GM18520 (cell line): ENCODE results near the gene RTN3.
"Not testable (repeated sequence)": the region's sequence is repeated elsewhere in the genome, so short reads cannot be mapped to it uniquely, and the experiment has no call there.

Experiments
- ATAC-seq: cut with Tn5 transposase; IDR thresholded peaks from one replicate; pipeline ENCODE4 v1.9.1; 2021; ENCODE audit not compliant: unreplicated experiment

The RTN3 gene

GRCh38 chr11:63680834-63681320 is 423 bp upstream of the RTN3 start:
- ATAC-seq: no peak

- ATAC-seq: no peak
Measured at GRCh38 chr11:63682066-63683021, 1.0 kb downstream of the RTN3 start.

- no peak for ATAC-seq
Measured at GRCh38 chr11:63683133-63683991, 2.1 kb downstream of the RTN3 start.

- not testable (repeated sequence) for ATAC-seq
Measured at GRCh38 chr11:63685158-63685721, 3.9 kb downstream of the RTN3 start.

GRCh38 chr11:63686926-63687325 is 5.6 kb downstream of the RTN3 start:
- no peak for ATAC-seq

GRCh38 chr11:63687845-63688244 is 6.5 kb downstream of the RTN3 start:
- no peak for ATAC-seq

- no peak for ATAC-seq
Measured at GRCh38 chr11:63694596-63694995, 13.3 kb downstream of the RTN3 start.

GRCh38 chr11:63698976-63699733 is 17.9 kb downstream of the RTN3 start:
- no peak for ATAC-seq

- no peak for ATAC-seq
Measured at GRCh38 chr11:63699896-63700295, 18.6 kb downstream of the RTN3 start.

- no peak for ATAC-seq
Measured at GRCh38 chr11:63705526-63705925, 24.2 kb downstream of the RTN3 start.

GRCh38 chr11:63708764-63709163 is 27.5 kb downstream of the RTN3 start:
- no peak for ATAC-seq

GRCh38 chr11:63709336-63709884 is 28.1 kb downstream of the RTN3 start:
- ATAC-seq: no peak

GRCh38 chr11:63710476-63711217 is 29.3 kb downstream of the RTN3 start:
- ATAC-seq: no peak

GRCh38 chr11:63711838-63712237 is 30.5 kb downstream of the RTN3 start:
- no peak for ATAC-seq

- ATAC-seq: no peak
Measured at GRCh38 chr11:63713766-63714165, 32.5 kb downstream of the RTN3 start.

- ATAC-seq: no peak
Measured at GRCh38 chr11:63716046-63716445, 34.7 kb downstream of the RTN3 start.

GRCh38 chr11:63719001-63719400 is 37.7 kb downstream of the RTN3 start:
- ATAC-seq: no peak

GRCh38 chr11:63719987-63720386 is 38.7 kb downstream of the RTN3 start:
- ATAC-seq: no peak

GRCh38 chr11:63720611-63721010 is 39.3 kb downstream of the RTN3 start:
- ATAC-seq: no peak

GRCh38 chr11:63729326-63729725 is 48.0 kb downstream of the RTN3 start:
- no peak for ATAC-seq
